ENCODE data around the gene BBX.

DNA sequence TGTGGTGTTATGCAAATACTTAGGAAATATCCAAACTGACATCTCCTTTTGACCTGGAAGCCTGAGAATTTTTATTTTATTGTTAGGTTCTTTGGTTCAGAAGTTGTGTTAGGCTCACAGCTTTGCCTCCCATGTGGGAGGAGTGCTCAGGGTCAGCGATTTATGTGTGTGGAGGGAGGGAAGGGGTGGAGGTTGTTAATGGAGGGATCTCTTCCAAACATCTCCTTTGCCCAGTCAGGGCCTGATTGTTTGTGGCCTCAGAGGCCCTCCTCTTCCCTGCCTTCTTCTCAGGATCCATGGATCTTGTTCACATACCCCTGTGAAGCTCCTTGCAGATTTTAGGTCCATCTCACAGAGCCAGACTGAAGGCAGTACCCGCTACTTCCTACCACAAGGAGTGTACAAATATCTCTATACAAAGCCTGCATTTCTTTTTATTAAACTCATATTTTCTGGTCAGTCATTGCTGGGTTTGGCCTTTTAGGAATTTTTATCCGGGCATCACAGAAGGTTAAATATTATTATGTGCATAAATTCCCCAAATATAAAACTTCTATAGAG is 40.3 kb downstream of the BBX start:
- TF ChIP-seq, protein P1, sequence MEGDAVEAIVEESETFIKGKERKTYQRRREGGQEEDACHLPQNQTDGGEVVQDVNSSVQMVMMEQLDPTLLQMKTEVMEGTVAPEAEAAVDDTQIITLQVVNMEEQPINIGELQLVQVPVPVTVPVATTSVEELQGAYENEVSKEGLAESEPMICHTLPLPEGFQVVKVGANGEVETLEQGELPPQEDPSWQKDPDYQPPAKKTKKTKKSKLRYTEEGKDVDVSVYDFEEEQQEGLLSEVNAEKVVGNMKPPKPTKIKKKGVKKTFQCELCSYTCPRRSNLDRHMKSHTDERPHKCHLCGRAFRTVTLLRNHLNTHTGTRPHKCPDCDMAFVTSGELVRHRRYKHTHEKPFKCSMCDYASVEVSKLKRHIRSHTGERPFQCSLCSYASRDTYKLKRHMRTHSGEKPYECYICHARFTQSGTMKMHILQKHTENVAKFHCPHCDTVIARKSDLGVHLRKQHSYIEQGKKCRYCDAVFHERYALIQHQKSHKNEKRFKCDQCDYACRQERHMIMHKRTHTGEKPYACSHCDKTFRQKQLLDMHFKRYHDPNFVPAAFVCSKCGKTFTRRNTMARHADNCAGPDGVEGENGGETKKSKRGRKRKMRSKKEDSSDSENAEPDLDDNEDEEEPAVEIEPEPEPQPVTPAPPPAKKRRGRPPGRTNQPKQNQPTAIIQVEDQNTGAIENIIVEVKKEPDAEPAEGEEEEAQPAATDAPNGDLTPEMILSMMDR (IDR thresholded peaks at IDR 0.05) = no peak
- TF ChIP-seq POLR2A (IDR thresholded peaks at IDR 0.05) = no peak

All from thyroid gland (tissue), 4 donors.